Heart left ventricle (tissue), 11 donors: ENCODE results near the gene LRRC32. TPM values are rescaled to one million over a fixed set of nuclear protein-coding genes. Genes with fewer than 3 reads are reported as not detected.

Source experiments
- polyA plus RNA-seq, 2 donors: library from polyadenylated mRNA; stranded (reverse); fragments of 200-250 nt; gene quantifications; one replicate each; pipeline ENCODE4 v1.2.3, GENCODE V29; 2013
- total RNA-seq, 9 donors: library from RNA; depleted of rRNA in 2 of 9; stranded (reverse); fragments of >200 nt in 2 of 9; fragmentation: NEBNext Ultra II Directional in 3 of 9; extraction: Animal tissue kit (Norgen Biotek cat#: 25700) in 3 of 9; gene quantifications; one replicate each; pipeline versions ENCODE4 v1.1.0 to v1.2.4, GENCODE V29; 2016 to 2023
- donor health status: ischemic (EF 13 %, LVEDD 7.1; RV severe dilation, severe dysfunction).
- donor health status: healthy with polysubstance abuse.
- donor health status: DM: no; HTN: yes; CAD: no.
- donor health status: DM: no; HTN: no; CAD: no.
- donor health status: ischemic (EF 25% LVEDD 5.7; RV mildly dilated, moderate dysfunction).
- donor health status: healthy.
- donor health status: DM: yes; HTN: yes; CAD: no.
- donor health status: PGD.
- donor health status: nonischemic (EF 23%, LVEDD 6.1; RV moderate dilation, normal function).

The LRRC32 gene
- total and polyA plus RNA-seq, 11 donors: 20.1 to 79.0 (median 44.6) TPM

Other genes with a start within 250 kb of the LRRC32 start
- gene EMSY, start 225.7 kb downstream of the LRRC32 start, total RNA-seq: 10 to 100 TPM; 14.5 to 37.6 (median 18.6) TPM
- 10 to 100 TPM in 1 of 2 donors, 1 to 10 TPM in 1; 5.8 to 10.2 TPM for gene EMSY, start 225.7 kb downstream of the LRRC32 start, polyA plus RNA-seq
- gene TSKU, start 112.6 kb upstream of the LRRC32 start, total RNA-seq: 10 to 100 TPM in 5 of 9 donors, 1 to 10 TPM in 4; 4.5 to 39.8 (median 11.4) TPM
- gene TSKU, start 112.6 kb upstream of the LRRC32 start, polyA plus RNA-seq: 10 to 100 TPM in 1 of 2 donors, 1 to 10 TPM in 1; 6.7 to 11.2 TPM
- 10 to 100 TPM in 5 of 9 donors, 1 to 10 TPM in 4; 4.8 to 17.0 (median 12.8) TPM for gene ACER3, start 190.2 kb upstream of the LRRC32 start, total RNA-seq
- 1 to 10 TPM; 3.2 to 5.9 TPM for gene ACER3, start 190.2 kb upstream of the LRRC32 start, polyA plus RNA-seq